GM19035 (cell line): ENCODE results near the gene DBNDD2.

ENCODE experiments used
- ATAC-seq: cut with Tn5 transposase; IDR thresholded peaks from one replicate; pipeline ENCODE4 v1.9.1; 2021; ENCODE audit not compliant: unreplicated experiment

The DBNDD2 gene

GRCh38 chr20:45407783-45408645 is at the start of gene DBNDD2:
DBNDD2 (plus strand) TSS chr20:45408289; CDS start chr20:45408468, 179 bp downstream.
- no peak for ATAC-seq

GRCh38 chr20:45359069-45359405 is 49.1 kb upstream of the DBNDD2 start:
- ATAC-seq: no peak

- no peak for ATAC-seq
These were observed 48.5 kb upstream of the DBNDD2 start for GRCh38 chr20:45359406-45360148.

GRCh38 chr20:45361793-45362192 is 46.3 kb upstream of the DBNDD2 start:
- ATAC-seq: no peak

- peak; percentile 85 for ATAC-seq
These were observed 45.1 kb upstream of the DBNDD2 start, which contains the start of gene SYS1 for GRCh38 chr20:45362804-45363610. SYS1 (plus strand) TSS chr20:45363156; CDS start chr20:45363532, 376 bp downstream.

GRCh38 chr20:45363611-45364492 is 44.2 kb upstream of the DBNDD2 start:
- ATAC-seq: no peak

- no peak for ATAC-seq
These were observed 42.6 kb upstream of the DBNDD2 start for GRCh38 chr20:45365444-45365970.

- ATAC-seq: no peak
These were observed 41.9 kb upstream of the DBNDD2 start for GRCh38 chr20:45366192-45366591.

- no peak for ATAC-seq
These were observed 41.5 kb upstream of the DBNDD2 start for GRCh38 chr20:45366631-45367030.

GRCh38 chr20:45367126-45367525 is 41.0 kb upstream of the DBNDD2 start:
- no peak for ATAC-seq

GRCh38 chr20:45368221-45368980 is 39.7 kb upstream of the DBNDD2 start:
- ATAC-seq: peak; percentile 79

GRCh38 chr20:45370571-45371160 is 37.4 kb upstream of the DBNDD2 start:
- ATAC-seq: no peak

GRCh38 chr20:45372241-45372640 is 35.8 kb upstream of the DBNDD2 start:
- no peak for ATAC-seq

GRCh38 chr20:45372646-45373352 is 35.3 kb upstream of the DBNDD2 start:
- no peak for ATAC-seq

GRCh38 chr20:45373353-45374100 is 34.6 kb upstream of the DBNDD2 start:
- peak; percentile 89 for ATAC-seq

- no peak for ATAC-seq
These were observed 34.0 kb upstream of the DBNDD2 start for GRCh38 chr20:45374101-45374467.

GRCh38 chr20:45374966-45375365 is 33.1 kb upstream of the DBNDD2 start:
- no peak for ATAC-seq

GRCh38 chr20:45377269-45377668 is 30.8 kb upstream of the DBNDD2 start:
- ATAC-seq: no peak
